NOMO-1 (cell line): Measurements from ENCODE around the gene HES3.

Experiments used
- DNase-seq, 2 experiments: peaks; one replicate each; lab custom pipeline; 2025; ENCODE audit not compliant: unreplicated experiment in 2 of 2; lab: John Stamatoyannopoulos, UW

The HES3 gene

GRCh38 chr1:6245086-6245868 lies 1.3 kb downstream of the HES3 start:
- DNase-seq, result peak; percentile 67 to 92

DNA sequence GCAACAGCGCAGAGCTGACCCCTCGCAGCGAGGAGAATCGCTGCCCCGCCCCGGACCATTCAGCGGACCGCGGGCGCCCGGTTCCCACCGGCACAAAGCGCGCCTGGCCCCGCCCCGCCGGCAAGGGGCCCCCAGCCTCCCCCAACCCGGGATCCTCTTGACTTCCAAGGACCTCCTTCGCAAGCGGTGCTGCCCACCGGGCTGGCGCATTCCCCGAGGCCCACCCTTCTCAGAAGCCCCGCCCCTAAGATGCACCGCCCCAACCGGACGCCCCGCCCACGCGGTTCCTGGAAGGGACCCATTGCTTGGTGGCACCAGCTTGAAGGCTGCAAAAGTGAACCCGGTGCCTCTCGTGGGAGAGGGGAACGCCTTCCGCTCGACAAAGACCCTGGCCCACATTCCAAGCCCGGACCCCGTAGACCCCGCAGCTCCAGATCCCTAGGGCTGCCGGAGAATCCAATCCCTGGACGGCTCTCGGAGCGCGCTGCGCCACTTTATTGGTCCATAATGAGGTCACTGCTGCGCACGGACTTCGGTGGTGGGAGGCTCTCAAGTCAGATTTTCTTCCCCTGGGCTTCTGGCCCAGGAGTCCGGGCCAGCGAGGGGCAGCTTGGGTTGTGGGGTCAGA lies 2.0 kb downstream of the HES3 start:
- no peak for DNase-seq

DNA sequence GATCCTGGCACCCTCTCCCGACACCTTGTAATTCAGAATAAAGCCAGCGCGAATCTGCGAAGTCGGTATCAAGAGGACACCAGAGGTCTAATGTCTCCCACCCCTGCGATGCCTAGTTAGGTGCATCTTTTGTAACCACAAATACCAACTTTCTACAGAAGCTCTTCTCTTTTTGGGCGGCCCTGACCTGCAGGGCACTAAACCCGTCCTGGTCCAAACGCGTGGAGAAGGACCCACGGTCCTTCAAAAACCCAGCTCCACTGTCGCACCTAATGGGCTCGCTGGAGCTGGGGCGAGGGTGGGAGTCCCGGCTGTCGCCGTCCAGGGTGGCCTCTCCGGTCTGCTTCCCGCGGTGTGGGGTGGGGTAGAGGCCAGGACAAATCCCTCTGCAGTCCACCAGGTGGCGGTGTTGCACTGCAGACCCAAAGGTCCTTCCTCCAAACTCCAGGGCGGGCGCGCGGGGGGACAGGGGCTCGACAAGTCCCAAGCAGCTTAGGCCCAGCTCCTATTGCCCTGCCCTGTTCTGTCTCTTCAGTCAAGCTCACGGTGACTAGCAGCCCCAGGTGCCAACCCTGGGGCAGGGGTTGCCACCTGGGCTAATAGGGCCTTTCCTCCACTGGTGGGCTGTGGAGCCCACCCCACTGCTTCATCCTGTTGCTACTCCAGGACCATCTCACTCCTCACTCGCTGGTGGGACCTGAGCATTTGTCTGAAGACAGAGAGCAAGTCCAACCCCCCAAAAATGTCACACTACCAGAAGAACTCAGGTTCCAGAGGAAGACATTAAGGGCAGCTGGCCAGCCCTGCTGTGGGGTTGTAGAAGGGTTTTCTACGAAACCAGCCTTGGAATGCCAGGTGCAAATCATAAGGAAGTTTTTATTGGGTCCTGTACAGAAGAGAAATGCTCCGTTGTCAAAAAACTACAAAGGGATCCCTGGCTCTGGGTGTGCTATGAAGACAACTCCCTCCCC lies 2.8 kb downstream of the HES3 start:
- peak; percentile 52 to 53 for DNase-seq

GRCh38 chr1:6247651-6248050 lies 3.7 kb downstream of the HES3 start:
- DNase-seq, result no peak

DNA sequence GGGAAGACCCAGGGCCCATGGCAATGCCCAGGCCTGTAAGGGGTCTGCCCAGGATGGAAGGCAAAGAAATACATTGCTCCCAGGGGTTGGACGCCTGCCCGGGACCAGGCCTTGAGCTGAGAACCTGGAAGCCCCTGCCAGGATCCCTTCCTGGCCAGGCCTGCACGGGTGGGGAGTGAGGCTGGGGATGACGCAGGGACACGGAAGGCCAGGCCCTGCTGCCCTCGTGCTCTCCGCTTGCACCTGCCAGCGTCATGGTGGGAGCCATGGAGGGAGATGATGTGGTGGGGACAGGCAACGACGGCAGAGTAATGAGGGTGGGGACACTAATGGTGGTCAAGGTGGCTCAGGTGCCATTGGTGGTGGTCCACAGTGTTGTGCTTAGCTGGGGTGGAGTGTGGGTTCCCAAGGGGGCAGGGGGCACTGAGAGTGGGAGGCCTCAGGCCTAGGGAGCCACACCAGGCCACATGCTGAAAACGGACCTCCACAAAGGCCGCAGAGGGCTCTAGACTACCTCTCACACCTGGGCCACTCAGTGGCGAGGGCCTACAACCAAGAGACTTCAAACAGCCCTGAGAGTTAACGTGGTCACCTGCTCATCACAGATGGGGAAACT lies 4.3 kb downstream of the HES3 start:
- DNase-seq, result no peak

DNA sequence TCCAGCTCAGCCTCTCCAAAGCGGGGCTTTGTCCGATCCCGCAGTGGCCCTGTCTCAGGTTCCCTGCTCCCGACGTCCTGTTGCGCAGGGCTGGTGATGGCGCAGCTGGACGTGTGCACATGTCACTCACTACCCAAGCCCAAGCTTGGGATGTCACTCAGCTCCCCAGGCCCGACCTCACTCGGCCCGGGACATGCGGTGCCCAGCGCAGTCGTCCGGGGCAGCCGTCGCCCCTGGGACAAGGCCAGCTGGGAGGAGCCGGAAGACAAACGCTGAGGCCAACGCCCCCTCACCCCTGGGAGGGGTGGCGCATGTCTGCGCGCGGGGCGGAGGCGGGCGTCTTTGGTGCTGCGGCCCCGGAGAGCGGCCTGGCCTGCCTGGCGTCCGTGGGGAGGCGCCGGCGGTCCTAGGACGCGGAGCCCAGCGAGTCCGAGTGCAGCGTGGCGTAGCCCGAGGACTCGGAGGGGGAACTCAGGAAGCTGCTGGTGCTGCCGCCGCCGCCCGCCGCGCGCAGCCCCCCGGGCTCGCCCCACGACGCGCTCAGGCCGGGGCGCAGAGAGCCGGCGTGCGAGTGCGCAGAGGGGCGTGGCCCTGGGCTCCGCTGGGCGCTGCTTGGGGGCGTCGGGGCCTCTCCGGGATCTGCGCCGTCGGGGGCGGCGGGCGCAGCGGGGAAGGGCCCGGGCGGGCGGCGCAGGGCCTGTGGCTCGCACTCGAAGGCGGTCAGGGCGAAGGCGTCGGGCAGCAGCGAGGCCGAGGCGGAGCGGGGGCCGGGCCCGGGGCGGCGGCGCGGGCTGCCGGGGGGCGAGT lies 5.2 kb downstream of the HES3 start:
- DNase-seq, result no peak

DNA sequence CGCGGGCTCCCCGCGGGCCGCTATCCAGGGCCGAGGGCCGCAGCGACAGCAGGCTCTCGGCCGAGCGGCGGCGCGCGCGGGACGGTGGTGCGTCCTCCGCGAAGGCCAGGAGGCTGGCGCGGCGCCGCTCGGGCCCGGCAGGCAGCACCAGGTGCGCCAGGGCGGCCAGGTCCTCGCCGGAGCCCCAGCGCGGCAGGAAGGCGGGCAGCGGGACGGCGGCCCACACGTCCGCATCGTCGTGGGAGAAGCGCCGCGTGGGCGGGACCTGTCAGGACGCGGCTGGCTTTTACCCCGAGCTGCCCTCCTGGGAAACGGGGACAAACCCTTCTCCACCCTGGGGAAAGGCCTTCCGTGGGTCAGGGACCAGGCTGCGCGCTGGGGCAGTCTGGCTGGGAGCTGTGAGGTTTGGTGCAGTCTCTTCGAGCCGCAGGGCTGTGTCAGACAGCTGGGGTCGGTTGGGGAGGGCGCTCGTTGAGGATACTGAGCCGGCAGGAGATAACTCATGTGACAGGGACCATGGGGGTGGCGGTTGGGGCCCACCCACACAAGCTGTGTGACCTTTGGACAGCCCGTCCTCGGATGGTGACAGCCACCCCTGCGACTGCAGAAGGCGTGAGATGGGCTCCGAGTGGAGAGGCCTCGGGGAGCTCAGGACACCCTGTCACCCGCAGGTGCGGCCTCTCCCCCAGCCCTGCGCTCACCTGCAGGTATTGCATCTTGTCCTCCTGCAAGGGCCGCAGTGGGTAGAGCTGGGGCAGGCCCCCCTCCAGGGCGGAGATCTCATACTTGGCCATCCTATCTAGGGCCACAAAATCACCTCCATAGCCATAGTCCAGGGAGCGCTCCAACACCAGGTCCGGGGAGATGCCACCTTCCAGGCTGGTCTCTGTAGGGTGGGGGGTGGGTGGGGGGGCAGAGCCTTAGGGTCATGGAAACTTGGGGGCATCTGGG lies 6.0 kb downstream of the HES3 start:
- no peak for DNase-seq

- no peak for DNase-seq
Observed at GRCh38 chr1:6251233-6251632, 7.3 kb downstream of the HES3 start.

DNA sequence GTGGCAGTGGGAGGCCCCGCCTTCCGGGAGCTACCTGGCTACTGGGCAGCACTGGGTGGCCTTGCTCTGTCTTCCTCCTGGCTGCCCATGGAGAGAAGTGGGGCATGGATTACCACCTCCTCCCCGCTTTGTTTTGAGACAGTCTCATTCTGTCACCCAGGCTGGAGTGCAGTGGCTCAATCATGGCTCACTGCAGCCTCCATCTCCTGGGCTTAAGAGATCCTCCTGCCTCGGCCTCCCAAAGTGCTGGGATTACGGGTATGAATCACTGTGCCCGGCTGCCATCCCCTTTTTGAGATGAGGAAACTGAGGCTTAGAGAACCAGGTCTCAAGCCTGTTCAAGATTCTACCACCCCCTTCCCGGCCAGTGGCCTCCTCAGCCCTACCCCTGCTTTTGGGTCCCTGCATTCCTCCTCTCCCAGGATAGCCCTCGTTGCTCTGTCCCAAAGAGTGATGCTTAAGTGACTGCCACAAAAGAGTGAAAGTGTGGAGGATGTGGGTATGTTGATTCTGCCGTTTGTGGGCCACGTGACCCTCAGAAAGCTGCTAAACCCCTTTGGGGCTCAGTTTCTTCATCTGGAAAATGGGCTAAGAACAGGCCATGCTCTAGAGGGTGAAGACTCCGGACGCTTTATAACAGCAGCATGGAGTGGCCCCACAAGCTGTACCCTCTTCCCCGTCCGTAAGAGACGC lies 7.8 kb downstream of the HES3 start:
- DNase-seq, result no peak

- no peak for DNase-seq
Observed at GRCh38 chr1:6252374-6252710, 8.4 kb downstream of the HES3 start.

DNA sequence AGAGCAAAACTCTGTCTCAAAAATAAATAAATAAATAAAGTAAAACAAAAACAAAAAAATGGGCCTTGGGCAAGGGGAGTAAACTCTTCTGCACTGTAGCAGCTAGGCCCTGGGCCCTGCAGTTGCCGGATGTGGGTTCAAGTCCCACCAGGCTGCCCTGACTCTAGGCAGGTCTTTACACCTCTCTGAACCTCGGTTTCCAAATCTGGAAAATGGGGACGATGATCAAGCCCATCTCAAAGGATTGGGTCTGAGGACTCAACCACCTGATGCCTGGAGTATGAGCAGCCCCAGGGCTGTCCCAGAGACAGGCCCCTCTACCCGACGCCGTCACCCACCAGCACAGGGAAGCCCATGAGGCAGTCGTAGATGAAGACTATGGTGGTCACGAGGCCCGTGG lies 9.4 kb downstream of the HES3 start:
- no peak for DNase-seq

GRCh38 chr1:6254691-6255090 lies 10.7 kb downstream of the HES3 start:
- DNase-seq, result no peak

DNA sequence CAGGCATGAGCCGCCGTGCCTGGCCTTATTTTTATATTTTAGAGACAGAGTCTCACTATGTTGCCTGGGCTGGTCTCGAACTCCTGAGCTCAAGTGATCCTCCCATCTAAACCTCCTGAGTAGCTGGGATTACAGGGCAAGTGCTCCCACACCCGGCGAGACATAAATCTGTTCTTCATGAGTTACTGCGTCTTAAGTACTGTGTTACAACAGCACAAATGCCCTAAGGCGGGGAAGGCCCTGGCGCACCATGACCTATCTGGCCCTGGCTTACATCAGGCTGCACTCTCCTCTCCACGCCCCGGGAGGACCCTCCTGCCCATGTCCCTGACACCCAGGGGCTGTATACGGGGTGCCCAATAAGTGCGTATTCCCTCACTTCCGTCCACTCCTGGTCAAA lies 12.7 kb downstream of the HES3 start:
- no peak for DNase-seq

- DNase-seq, result no peak
Observed at GRCh38 chr1:6257541-6258069, 13.6 kb downstream of the HES3 start.

- DNase-seq, result no peak
Observed at GRCh38 chr1:6258675-6259074, 14.7 kb downstream of the HES3 start.

GRCh38 chr1:6259491-6260362 lies 15.7 kb downstream of the HES3 start:
- DNase-seq, result peak; percentile 73 to 86

GRCh38 chr1:6260433-6260934 lies 16.5 kb downstream of the HES3 start:
- no peak for DNase-seq
